ENCODE results near the gene MPI.

GRCh38 chr15:74856537-74856936, 33.3 kb upstream of the MPI start:
- TF ChIP-seq CTCF (IDR thresholded peaks at IDR 0.05; ENCODE audit: low read depth, low read length) (no peak), MAX (IDR thresholded peaks at IDR 0.05; ENCODE audit: low read depth, low read length) (no peak), POLR2A (IDR thresholded peaks at IDR 0.05; ENCODE audit: extremely low read depth, insufficient read length) (no peak)

Data from NB4 (cell line).